SH-SY5Y (cell line): Measurements from ENCODE around the gene SUPT6H.

Source experiments
- GATA2 ChIP-seq: IDR thresholded peaks from 2 replicates; pipeline ENCODE4 v1.6.1; 2011; ENCODE audit warnings: mild to moderate bottlenecking, low read depth, low read length
- GATA3 ChIP-seq: IDR thresholded peaks from 2 replicates; pipeline ENCODE4 v1.6.1; 2011; ENCODE audit warnings: low read depth, mild to moderate bottlenecking, low read length, moderate library complexity

Gene SUPT6H

DNA sequence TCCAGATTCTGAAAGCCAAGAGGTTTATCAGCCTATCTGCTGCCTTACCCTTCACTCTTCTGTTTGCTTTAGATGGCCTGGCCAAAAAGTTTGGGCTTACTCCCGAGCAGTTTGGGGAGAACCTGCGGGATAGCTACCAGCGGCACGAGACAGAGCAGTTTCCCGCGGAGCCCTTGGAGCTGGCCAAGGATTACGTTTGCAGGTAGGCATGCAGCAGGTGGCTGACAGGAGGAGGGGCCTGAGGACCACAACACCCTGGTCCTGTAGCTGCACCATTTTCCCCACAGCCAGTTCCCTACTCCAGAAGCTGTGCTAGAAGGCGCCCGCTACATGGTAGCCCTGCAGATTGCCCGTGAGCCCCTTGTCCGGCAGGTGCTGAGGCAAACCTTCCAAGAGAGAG is 20.6 kb downstream of the SUPT6H start:
- TF ChIP-seq GATA3 = no peak

GRCh38 chr17:28684963-28685362 is 23.0 kb downstream of the SUPT6H start:
- TF ChIP-seq GATA2 (no peak), GATA3 (no peak)

GRCh38 chr17:28685366-28685765 is 23.4 kb downstream of the SUPT6H start:
- TF ChIP-seq GATA2 (no peak), GATA3 (no peak)

DNA sequence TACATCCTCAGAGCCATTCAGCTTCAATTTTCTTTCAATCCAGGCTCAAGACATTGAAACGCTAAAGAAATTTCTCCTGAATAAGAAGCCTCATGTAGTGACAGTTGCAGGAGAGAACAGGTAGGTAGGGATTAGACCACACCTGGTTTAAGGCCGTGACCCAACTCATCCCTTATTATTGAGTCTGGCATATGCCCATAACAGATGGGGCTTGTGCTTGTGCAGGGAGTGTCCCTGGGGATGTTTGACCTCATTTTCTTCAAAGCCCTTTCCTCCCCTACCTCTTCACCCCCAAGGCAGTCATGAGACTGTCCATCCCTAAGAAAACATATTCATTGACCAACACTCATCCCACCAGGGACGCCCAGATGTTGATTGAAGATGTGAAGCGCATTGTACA is 24.3 kb downstream of the SUPT6H start:
- TF ChIP-seq GATA3 (no peak), GATA2 (no peak)

DNA sequence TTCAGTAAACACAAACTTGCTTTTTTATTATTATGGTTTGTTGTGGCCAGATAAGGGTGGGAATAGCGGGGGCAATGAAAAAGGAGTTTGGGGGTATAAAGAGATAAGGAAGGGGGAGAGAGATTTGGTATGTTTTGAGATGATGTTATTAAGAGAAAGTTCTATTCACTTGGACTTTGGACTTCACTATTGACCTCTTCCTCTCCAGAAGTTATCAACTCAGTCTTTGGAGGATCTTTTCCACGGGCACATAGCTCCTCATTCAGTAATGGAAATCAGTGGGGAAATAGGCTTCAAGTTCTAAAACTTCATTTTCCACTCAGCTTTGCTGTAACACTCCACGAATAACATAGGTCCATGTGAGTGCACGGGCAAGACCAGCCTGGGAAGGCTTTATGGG is 26.5 kb downstream of the SUPT6H start:
- TF ChIP-seq GATA2 (no peak), GATA3 (no peak)

DNA sequence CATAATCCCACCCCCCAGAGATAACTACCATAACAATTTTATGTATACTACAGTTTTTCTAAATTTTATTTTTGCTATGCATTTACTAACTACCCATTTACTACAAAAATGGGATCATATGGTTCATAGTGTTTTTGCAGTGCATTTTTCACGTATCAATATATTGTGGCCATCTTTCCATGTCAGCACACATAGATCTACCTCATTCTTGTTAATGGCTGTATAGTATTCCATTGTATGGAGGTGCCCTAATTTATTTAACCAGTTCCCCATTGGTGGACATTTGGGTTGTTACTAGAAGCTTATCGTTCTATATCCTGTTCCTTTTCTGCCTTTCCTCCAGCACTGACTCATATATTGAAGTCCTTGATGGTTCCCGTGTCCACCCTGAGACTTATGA is 27.0 kb downstream of the SUPT6H start:
- TF ChIP-seq GATA2 (no peak), GATA3 (no peak)

DNA sequence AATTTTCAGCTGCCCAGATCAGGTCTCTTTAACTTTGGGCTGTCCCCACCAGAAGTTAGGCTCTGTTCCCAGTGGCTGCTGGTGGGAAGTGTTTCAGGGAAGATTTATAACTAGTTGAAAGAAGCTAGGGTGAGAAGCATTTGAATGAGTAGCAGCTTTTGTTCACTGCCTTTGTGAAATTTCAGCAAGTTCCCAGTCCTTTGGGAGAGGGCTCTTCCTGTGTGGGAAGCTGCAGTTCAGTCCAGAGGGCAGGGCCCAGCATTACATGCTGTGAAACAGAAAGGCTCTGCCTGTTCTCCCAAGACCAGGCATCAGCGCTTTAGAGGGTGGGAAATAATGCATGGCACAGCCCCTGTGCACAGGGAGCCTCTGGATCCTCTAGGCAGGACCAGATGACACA is 31.9 kb downstream of the SUPT6H start:
- TF ChIP-seq GATA2 = no peak
- TF ChIP-seq GATA3 = no peak

- TF ChIP-seq GATA2 = no peak
- TF ChIP-seq GATA3 = no peak
These were observed 36.4 kb downstream of the SUPT6H start for GRCh38 chr17:28698253-28698941.

GRCh38 chr17:28700278-28700677 is 38.3 kb downstream of the SUPT6H start:
- TF ChIP-seq GATA3 (no peak), GATA2 (no peak)

DNA sequence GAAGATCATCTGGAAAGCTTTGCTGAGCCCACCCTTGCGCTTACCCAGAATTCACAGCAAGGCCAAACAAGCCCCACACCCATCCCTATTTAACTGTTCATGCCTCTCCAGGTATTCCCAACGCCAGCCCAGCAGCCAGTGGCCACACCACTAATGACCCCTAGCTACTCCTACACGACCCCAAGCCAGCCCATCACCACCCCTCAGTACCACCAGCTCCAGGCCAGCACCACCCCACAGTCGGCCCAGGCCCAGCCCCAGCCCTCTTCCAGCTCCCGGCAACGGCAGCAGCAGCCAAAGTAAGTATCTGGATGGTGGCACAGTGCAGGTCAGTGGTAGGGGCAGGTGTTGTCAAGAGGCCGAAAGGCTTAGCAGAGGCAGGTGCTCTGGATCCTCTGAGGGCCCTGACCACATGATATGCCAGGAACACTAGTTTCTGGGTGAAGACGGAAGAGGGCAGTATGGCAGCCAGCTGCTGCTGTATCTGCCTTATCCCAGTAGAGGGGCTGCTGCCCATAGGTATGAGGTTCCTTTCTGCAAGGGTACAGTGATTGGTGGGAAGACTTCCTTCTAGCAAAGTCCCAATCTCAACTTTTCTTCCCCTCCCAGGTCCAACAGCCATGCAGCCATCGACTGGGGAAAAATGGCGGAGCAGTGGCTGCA is 39.0 kb downstream of the SUPT6H start:
- TF ChIP-seq GATA3 = no peak
- no peak for TF ChIP-seq GATA2

- TF ChIP-seq GATA3 (no peak), GATA2 (no peak)
These were observed 40.2 kb downstream of the SUPT6H start for GRCh38 chr17:28702026-28702751.

GRCh38 chr17:28702752-28703150 is 40.7 kb downstream of the SUPT6H start:
- TF ChIP-seq GATA2 (no peak), GATA3 (no peak)

GRCh38 chr17:28703552-28704218 is 41.7 kb downstream of the SUPT6H start:
- TF ChIP-seq GATA2 = no peak
- no peak for TF ChIP-seq GATA3

DNA sequence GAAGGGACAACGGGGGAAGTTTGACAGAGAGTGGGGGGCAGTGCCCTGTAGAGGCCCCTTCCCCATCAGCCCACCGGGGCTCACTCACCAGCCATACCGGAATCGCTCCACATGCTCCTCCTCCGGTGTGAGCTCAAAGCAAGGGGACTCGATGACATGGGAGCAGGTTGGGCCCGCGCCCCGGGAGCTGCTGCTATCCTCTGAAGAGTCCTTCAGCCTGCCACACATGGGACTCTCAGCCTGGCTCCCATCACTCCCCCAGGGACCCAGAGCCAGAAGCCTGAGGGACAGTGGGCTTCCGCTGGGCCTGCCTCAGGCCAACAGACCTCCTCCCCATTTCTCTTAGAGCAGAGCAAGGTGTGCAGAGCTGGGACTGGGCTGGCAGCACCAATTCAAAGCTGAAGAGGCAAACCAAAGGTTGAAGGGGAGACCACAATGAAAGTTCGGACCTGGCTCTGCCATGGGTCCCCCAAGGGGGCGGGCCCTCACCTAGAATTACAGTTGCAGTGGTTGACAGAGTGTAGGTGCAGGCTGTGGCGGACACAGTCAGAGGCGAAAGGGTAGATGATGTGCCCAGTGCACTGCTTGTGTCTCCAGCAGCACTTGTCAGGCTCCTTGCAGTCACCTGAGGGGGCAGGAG is 42.3 kb downstream of the SUPT6H start:
- TF ChIP-seq GATA2 = no peak
- TF ChIP-seq GATA3 = no peak
